ENCODE measurements around the gene HDAC7.

Gene HDAC7

GRCh38 chr12:47785036-47785886 is 34.4 kb downstream of the HDAC7 start:
- DNase-seq (ENCODE audit: insufficient read length, low spot score) (no peak), FAIRE-seq (no peak)

GRCh38 chr12:47783821-47784819 is 35.6 kb downstream of the HDAC7 start:
- DNase-seq (ENCODE audit: insufficient read length, low spot score) (no peak), FAIRE-seq (no peak)
- no peak for TF ChIP-seq POLR2AphosphoS5 (IDR thresholded peaks at IDR 0.05; ENCODE audit: low read depth, low read length)
- no peak for TF ChIP-seq SPI1 (IDR thresholded peaks at IDR 0.05; ENCODE audit: low read depth, low read length)
- no peak for TF ChIP-seq TAF1 (IDR thresholded peaks at IDR 0.05; ENCODE audit: low read depth, low read length)
- no peak for TF ChIP-seq PAX5 (IDR thresholded peaks at IDR 0.05; ENCODE audit: insufficient read depth, low read length, severe bottlenecking)
- no peak for TF ChIP-seq POU2F2 (IDR thresholded peaks at IDR 0.05; ENCODE audit: low read depth, low read length)
- no peak for TF ChIP-seq POLR2A (IDR thresholded peaks at IDR 0.05; ENCODE audit: low read depth, low read length)

More at GRCh38 chr12:47785036-47785886, 34.4 kb downstream of the HDAC7 start:
- no peak for TF ChIP-seq POU2F2 (IDR thresholded peaks at IDR 0.05; ENCODE audit: low read depth, low read length)
- TF ChIP-seq TAF1 (IDR thresholded peaks at IDR 0.05; ENCODE audit: low read depth, low read length) = no peak

- FAIRE-seq (no peak), DNase-seq (ENCODE audit: insufficient read length, low spot score) (no peak)
- TF ChIP-seq SPI1 (IDR thresholded peaks at IDR 0.05; ENCODE audit: low read depth, low read length) (no peak), TAF1 (IDR thresholded peaks at IDR 0.05; ENCODE audit: low read depth, low read length) (no peak), POLR2AphosphoS5 (IDR thresholded peaks at IDR 0.05; ENCODE audit: low read depth, low read length) (no peak), POU2F2 (IDR thresholded peaks at IDR 0.05; ENCODE audit: low read depth, low read length) (no peak), PAX5 (IDR thresholded peaks at IDR 0.05; ENCODE audit: insufficient read depth, low read length, severe bottlenecking) (no peak)
These were observed 36.5 kb downstream of the HDAC7 start for GRCh38 chr12:47783024-47783755.

- TF ChIP-seq PAX5 (IDR thresholded peaks at IDR 0.05; ENCODE audit: insufficient read depth, low read length, severe bottlenecking) (no peak), POLR2AphosphoS5 (IDR thresholded peaks at IDR 0.05; ENCODE audit: low read depth, low read length) (no peak), POU2F2 (IDR thresholded peaks at IDR 0.05; ENCODE audit: low read depth, low read length) (no peak), TAF1 (IDR thresholded peaks at IDR 0.05; ENCODE audit: low read depth, low read length) (no peak), SPI1 (IDR thresholded peaks at IDR 0.05; ENCODE audit: low read depth, low read length) (no peak), POLR2A (IDR thresholded peaks at IDR 0.05; ENCODE audit: low read depth, low read length) (no peak)
- DNase-seq (ENCODE audit: insufficient read length, low spot score) = no peak
- FAIRE-seq = no peak
These were observed 37.3 kb downstream of the HDAC7 start for GRCh38 chr12:47782372-47782770.

GRCh38 chr12:47781479-47782371 is 38.0 kb downstream of the HDAC7 start:
- TF ChIP-seq POLR2A (IDR thresholded peaks at IDR 0.05; ENCODE audit: low read depth, low read length) (0 out of 2 replicates have a peak, but pooled peaks have one; percentile 17), TAF1 (IDR thresholded peaks at IDR 0.05; ENCODE audit: low read depth, low read length) (no peak)
- no peak for FAIRE-seq

GRCh38 chr12:47779943-47780504 is 39.7 kb downstream of the HDAC7 start:
- no peak for DNase-seq (ENCODE audit: insufficient read length, low spot score)
- no peak for TF ChIP-seq PAX5 (IDR thresholded peaks at IDR 0.05; ENCODE audit: insufficient read depth, low read length, severe bottlenecking)
- TF ChIP-seq POLR2AphosphoS5 (IDR thresholded peaks at IDR 0.05; ENCODE audit: low read depth, low read length) = no peak
- TF ChIP-seq POU2F2 (IDR thresholded peaks at IDR 0.05; ENCODE audit: low read depth, low read length) = no peak
- no peak for TF ChIP-seq SPI1 (IDR thresholded peaks at IDR 0.05; ENCODE audit: low read depth, low read length)
- TF ChIP-seq TAF1 (IDR thresholded peaks at IDR 0.05; ENCODE audit: low read depth, low read length) = no peak
- no peak for TF ChIP-seq POLR2A (IDR thresholded peaks at IDR 0.05; ENCODE audit: low read depth, low read length)
- no peak for FAIRE-seq

More at GRCh38 chr12:47781479-47782371, 38.0 kb downstream of the HDAC7 start:
- DNase-seq (ENCODE audit: insufficient read length, low spot score) = no peak

GRCh38 chr12:47779301-47779942 is 40.3 kb downstream of the HDAC7 start:
- no peak for TF ChIP-seq POLR2AphosphoS5 (IDR thresholded peaks at IDR 0.05; ENCODE audit: low read depth, low read length)
- 0 out of 2 replicates have a peak, but pooled peaks have one; percentile 12 for TF ChIP-seq TAF1 (IDR thresholded peaks at IDR 0.05; ENCODE audit: low read depth, low read length)
- TF ChIP-seq POU2F2 (IDR thresholded peaks at IDR 0.05; ENCODE audit: low read depth, low read length) = peak; percentile 54; the same call in 1 of the 2 replicates
- no peak for TF ChIP-seq SPI1 (IDR thresholded peaks at IDR 0.05; ENCODE audit: low read depth, low read length)
- FAIRE-seq = peak; percentile 88
- peak; percentile 86 for DNase-seq (ENCODE audit: insufficient read length, low spot score)

GRCh38 chr12:47778881-47779280 is 40.8 kb downstream of the HDAC7 start:
- TF ChIP-seq PAX5 (IDR thresholded peaks at IDR 0.05; ENCODE audit: insufficient read depth, low read length, severe bottlenecking) = no peak
- TF ChIP-seq POLR2AphosphoS5 (IDR thresholded peaks at IDR 0.05; ENCODE audit: low read depth, low read length) = no peak
- TF ChIP-seq TAF1 (IDR thresholded peaks at IDR 0.05; ENCODE audit: low read depth, low read length) = no peak
- no peak for TF ChIP-seq POU2F2 (IDR thresholded peaks at IDR 0.05; ENCODE audit: low read depth, low read length)
- no peak for TF ChIP-seq SPI1 (IDR thresholded peaks at IDR 0.05; ENCODE audit: low read depth, low read length)
- TF ChIP-seq POLR2A (IDR thresholded peaks at IDR 0.05; ENCODE audit: low read depth, low read length) = no peak
- FAIRE-seq = no peak
- DNase-seq (ENCODE audit: insufficient read length, low spot score) = no peak
